PFSK-1 (cell line): Measurements from ENCODE around the gene RD3L. TPM values are rescaled to one million over a fixed set of nuclear protein-coding genes. Genes with fewer than 3 reads are reported as not detected.

Experiments
- FOXP2 ChIP-seq: optimal IDR thresholded peaks from 2 replicates; pipeline ENCODE3; 2011; ENCODE audit warnings: borderline replicate concordance, control low read depth, inconsistent platforms; ENCODE audit not compliant: insufficient read depth; ENCODE audit errors: extremely low read length, extremely low read depth
- POLR2AphosphoS5 ChIP-seq: IDR thresholded peaks from 2 replicates; pipeline ENCODE4 v1.6.1; 2012; ENCODE audit warnings: low read depth, mild to moderate bottlenecking, control low read depth, low read length, moderate library complexity
- REST ChIP-seq, 2 experiments: IDR thresholded peaks; 2 replicates each; pipeline versions ENCODE4 v1.6.1 to v1.8.0; 2011 to 2012; ENCODE audit warnings: low read depth in 2 of 2, low read length in 2 of 2, control low read depth in 1 of 2, inconsistent platforms in 1 of 2, mild to moderate bottlenecking in 1 of 2, moderate library complexity in 1 of 2; ENCODE audit not compliant: insufficient read depth in 1 of 2
- SIN3A ChIP-seq: IDR thresholded peaks from 2 replicates; pipeline ENCODE4 v1.6.1; 2012; ENCODE audit warnings: mild to moderate bottlenecking, low read length, moderate library complexity, borderline replicate concordance; ENCODE audit not compliant: insufficient read depth
- TAF1 ChIP-seq: IDR thresholded peaks from 2 replicates; pipeline ENCODE4 v1.6.1; 2012; ENCODE audit warnings: low read length, control low read depth, borderline replicate concordance; ENCODE audit not compliant: insufficient read depth
- polyA plus RNA-seq: library from polyadenylated mRNA; unstranded; fragments of >200 nt; gene quantifications from one replicate; pipeline ENCODE4 v1.2.1, GENCODE V29; 2012; ENCODE audit warnings: low read depth, missing spikeins; ENCODE audit not compliant: insufficient read length

RD3L gene
- not detected for polyA plus RNA-seq

- no peak for TF ChIP-seq REST (IDR thresholded peaks at IDR 0.05; ENCODE audit: insufficient read depth in 1 of 2, low read depth in 2 of 2, low read length in 2 of 2)
- no peak for TF ChIP-seq FOXP2
- TF ChIP-seq TAF1, result no peak
- TF ChIP-seq SIN3A, result no peak
- no peak for TF ChIP-seq POLR2AphosphoS5
Observed at GRCh38 chr14:103941973-103942736, at the start of gene RD3L. Gene RD3L, minus strand, starts transcription at chr14:103942529. Its CDS starts 834 bp downstream, at chr14:103941695.

DNA sequence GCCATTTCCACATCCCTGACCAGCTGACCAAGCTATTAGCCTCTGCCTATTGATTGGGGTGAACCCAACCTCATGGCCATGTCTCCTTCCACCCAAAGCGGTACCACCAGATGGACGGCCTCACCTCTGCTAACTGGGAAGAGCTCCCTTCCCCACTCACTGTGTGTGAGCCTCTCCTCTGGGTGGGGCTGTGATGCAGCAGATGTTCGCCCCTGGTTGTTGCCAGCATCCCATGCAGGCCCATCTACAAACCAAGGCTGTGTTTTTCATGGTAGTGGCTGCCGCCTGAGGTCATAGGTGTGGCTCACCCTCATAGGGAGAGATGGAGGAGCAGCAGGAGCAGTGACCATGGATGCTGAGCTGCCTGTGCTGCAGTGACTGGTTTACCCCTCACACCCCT lies 47.6 kb upstream of the RD3L start:
- TF ChIP-seq SIN3A (no peak), POLR2AphosphoS5 (no peak), REST (IDR thresholded peaks at IDR 0.05; ENCODE audit: insufficient read depth in 1 of 2, low read depth in 2 of 2, low read length in 2 of 2) (no peak), TAF1 (no peak), FOXP2 (no peak)

- TF ChIP-seq SIN3A (no peak), REST (IDR thresholded peaks at IDR 0.05; ENCODE audit: insufficient read depth in 1 of 2, low read depth in 2 of 2, low read length in 2 of 2) (no peak), POLR2AphosphoS5 (no peak), TAF1 (no peak), FOXP2 (no peak)
Observed at GRCh38 chr14:103989034-103989433, 46.7 kb upstream of the RD3L start.

- no peak for TF ChIP-seq FOXP2
- no peak for TF ChIP-seq SIN3A
- TF ChIP-seq REST (IDR thresholded peaks at IDR 0.05; ENCODE audit: insufficient read depth in 1 of 2, low read depth in 2 of 2, low read length in 2 of 2), result no peak
- TF ChIP-seq POLR2AphosphoS5, result no peak
- no peak for TF ChIP-seq TAF1
Observed at GRCh38 chr14:103984196-103984595, 41.9 kb upstream of the RD3L start.
